ENCODE results near the gene KLF3.
"Not testable (repeated sequence)": the region's sequence is repeated elsewhere in the genome, so short reads cannot be mapped to it uniquely, and the experiment has no call there.

The KLF3 gene

DNA sequence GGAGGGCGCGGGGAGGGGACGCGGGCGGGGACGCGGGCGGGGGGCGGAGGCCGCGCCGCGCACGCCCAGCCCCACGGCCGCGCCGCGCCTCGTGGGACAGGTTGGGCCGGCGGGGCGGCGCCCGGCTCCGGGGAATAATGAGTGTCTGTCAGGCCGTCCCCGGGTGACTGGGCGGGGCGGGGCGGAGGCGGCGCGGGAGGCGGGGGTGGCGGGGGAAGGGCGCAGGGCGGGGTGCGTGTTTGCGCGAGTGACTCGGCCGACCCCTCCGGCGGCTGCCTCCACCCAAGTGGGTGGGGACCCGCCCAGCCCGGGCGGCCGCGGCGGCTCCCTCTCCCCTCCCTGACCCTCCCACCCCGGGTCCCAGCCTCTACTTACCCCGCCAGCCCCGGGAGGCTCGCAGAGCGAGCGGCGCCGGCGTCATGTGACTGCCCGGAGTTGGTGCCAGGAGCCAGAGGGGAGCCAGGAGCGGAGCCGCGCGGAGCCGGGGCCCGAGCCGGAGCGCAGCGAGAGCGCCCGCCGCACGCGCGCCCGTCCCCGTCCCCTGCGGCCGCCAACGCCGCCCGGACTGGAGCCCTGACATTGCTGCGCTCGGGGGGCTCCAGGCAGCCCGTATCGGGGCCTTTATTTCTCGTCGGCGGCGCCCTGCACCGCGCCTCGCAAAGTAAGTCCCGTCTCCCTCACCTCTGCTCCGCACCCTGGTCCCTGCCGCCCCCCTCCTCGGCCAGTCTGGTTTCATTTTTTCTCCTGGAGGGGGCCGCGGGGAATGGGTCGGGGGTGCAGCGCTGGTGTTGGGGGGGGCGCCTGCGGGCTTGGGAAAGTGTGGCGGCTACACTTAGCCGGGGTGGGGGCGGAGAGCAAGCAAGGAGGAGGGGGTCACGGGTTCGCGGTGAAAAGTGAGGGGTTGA lies at the start of gene KLF3:
Gene KLF3 (plus strand): TSS at position 399 of the 905 bp plus-strand sequence. CDS start 16,427 bp downstream, outside the sequence.
- H3K4me3 ChIP-seq (ENCODE audit: low read length): peak within 1 kb of the TSS; percentile 70
- TF ChIP-seq ZNF274 (IDR thresholded peaks at IDR 0.05; ENCODE audit: low read depth, low read length): no peak

DNA sequence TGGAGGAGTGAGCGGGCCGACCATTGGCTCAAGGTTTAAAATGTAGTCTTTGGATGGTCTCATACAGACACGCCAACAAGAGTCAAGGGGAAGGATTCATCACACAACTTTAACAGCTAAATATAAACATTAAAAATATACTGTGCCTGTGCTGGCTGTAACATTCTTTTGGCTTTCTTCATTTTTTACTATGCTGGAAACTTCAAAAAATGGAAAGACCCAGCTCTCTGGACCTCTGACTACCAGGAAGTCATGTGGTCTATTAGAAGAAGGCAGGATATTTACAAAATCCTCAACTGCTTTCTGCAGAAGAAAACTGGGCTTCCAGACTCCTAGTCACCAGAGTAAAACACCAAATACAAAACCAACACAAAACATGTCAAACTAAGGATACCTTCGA lies 49.8 kb upstream of the KLF3 start:
- no peak for TF ChIP-seq ZNF274 (IDR thresholded peaks at IDR 0.05; ENCODE audit: low read depth, low read length)
- no peak overlapping the region for H3K4me3 ChIP-seq (ENCODE audit: low read length)

DNA sequence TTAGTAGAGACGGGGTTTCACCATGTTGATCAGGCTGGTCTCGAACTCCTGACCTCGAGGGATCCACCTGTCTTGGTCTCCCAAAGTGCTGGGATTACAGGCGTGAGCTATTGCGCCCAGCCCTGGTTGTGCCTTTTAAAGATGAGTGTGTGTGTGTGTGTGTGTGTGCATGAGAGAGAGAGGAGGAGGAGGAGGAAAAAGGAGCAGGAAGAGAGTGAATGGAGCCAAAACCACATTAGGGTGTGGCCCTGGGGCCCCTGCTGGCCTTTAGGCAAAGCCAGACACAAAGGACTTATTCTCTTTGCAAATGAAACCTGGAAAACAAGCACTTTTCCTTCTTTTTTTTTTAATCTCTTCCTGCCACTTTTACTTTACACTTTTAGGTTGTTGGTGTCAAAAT lies 48.2 kb upstream of the KLF3 start:
- TF ChIP-seq ZNF274 (IDR thresholded peaks at IDR 0.05; ENCODE audit: low read depth, low read length): no peak
- no peak overlapping the region for H3K4me3 ChIP-seq (ENCODE audit: low read length)

DNA sequence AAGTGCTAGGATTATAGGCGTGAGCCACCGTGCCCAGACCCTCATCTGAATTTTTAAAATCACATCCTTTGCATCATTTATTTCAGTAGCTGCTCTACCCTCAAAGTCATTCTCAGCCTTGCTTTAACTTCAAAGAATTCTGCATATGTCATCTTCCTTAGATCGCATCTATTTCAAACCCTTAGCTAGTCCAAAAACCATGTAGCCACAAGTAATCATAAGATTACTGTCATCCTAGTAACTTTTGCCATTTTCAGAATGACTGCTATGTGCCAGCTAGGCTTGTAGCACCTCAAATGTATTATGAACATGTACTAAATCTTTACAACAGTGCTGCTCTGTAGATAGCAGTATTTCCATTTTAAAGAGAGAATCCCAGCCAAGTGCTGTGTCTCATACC lies 45.5 kb upstream of the KLF3 start:
- no peak overlapping the region for H3K4me3 ChIP-seq (ENCODE audit: low read length)
- no peak for TF ChIP-seq ZNF274 (IDR thresholded peaks at IDR 0.05; ENCODE audit: low read depth, low read length)

DNA sequence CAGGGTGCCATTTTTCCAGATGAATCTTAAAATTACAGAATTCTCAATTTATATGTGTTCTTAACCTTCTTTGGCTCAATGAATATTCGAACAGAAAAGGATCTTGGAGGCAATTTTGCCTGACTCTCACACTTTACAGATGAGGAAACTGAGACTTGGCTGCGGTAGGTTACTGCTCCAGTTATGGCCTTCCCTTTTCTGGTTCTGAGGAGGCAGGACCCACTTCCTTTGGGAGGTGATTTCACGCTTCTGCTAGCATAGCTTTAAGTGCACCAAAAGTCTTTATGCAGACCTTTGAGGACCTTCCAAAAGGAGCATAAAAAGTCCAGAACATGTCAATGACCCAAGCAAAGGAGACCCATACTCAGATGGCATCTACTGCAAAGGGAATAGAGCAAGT lies 44.7 kb upstream of the KLF3 start:
- TF ChIP-seq ZNF274 (IDR thresholded peaks at IDR 0.05; ENCODE audit: low read depth, low read length): no peak
- H3K4me3 ChIP-seq (ENCODE audit: low read length): no peak overlapping the region

DNA sequence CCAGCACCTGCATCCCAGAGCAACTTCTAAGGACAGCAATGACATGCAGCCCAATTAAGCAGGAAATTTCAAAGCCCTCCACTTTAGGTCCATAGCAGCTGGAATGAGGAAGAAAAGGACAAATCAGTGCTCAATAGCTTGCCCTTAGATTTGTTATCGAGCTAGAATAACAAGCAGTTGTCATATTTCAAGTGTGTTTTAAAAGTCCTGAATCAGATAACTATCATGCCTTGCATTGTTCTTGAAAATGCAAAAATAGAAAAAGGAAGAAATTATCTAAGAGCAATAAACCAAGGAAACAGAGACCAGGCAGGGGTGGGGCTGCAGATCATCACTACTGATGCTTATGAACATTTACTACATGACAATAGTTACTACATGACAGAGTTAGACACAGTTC lies 43.9 kb upstream of the KLF3 start:
- TF ChIP-seq ZNF274 (IDR thresholded peaks at IDR 0.05; ENCODE audit: low read depth, low read length): no peak
- H3K4me3 ChIP-seq (ENCODE audit: low read length): no peak overlapping the region

DNA sequence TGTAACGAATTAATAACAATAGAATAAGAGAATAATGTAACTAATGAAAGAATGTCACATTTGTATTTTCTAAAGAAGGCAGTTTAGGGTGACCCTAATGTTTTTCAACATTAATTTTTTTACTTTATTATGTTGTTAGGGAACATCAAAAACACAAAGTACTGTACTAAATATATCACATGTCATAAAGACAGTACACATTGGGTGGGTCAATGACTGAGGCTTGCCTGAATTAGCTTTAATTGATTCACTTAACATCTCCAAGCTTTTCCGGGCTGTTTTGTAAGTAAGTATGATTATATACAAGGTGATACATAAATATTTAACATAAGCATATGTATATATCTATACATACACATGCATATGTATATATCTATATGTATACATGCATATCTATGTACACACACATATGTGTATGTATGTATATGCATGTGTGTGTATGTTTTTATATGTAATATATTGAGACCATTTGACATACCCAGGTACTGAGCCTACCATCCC lies 43.4 kb upstream of the KLF3 start:
- H3K4me3 ChIP-seq (ENCODE audit: low read length): no peak overlapping the region
- no peak for TF ChIP-seq ZNF274 (IDR thresholded peaks at IDR 0.05; ENCODE audit: low read depth, low read length)

DNA sequence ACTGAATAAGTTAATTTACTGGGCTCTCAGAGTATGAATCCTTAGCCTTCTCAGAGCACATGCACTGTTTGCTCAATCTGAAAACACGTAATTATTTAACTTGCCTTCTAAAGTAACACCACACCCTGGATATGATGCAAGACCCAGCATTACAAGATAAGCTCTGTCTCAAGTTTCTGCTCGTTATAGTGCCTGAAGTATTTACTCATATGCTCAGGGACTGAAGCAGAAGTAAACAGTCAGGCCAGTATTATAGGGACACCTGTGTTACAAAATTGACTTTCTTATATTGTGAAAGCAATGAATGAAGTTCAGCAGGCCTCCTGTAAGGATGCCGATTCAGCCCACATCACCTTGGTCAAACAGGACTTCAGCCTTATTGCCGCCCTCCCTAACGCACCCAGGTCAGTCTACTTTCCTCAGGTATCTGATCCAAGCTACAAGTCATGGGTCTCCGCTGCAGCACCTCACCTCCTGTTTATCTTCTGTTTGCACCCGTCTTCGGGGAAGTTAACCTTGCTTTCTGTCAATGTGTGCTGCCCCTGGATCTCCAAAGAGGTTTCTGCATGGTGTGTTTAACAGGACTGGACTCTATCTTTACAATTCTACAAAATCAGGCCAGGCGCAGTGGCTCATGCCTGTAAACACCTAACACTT lies 42.8 kb upstream of the KLF3 start:
- TF ChIP-seq ZNF274 (IDR thresholded peaks at IDR 0.05; ENCODE audit: low read depth, low read length): no peak
- H3K4me3 ChIP-seq (ENCODE audit: low read length): no peak overlapping the region

DNA sequence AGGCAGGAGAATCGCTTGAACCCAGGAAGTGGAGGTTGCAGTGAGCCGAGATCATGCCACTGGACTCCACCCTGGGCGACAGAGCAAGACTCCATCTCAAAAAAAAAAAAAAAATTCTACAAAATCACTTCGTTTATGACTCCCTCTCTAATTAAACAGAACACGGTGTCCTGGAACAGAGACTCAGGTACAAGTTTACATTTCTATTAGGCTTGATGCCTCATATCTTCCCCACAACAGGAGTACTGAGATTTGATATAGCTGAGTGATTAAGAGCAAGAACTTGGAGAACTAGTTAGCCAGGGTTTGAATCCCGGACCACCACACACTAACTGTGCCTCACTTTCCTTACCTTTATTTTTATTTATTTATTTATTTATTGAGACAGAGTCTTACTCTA lies 42.2 kb upstream of the KLF3 start:
- TF ChIP-seq ZNF274 (IDR thresholded peaks at IDR 0.05; ENCODE audit: low read depth, low read length): no peak

DNA sequence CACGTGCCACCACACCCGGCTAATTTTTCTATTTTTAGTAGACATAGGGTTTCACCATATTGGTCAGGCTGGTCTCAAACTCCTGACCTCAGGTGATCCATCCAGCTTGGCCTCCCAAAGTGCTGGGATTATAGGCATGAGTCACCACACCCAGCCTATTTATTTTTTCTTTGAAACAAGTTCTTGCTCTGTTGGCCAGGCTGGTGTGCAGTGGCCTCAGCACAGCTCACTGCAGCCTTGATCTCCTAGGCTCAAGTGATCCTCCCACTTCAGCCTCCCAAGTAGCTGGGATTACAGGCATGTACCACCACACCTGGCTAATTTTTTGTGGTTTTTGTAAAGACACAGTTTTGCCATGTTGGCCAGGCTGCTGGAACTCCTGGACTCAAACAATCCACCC lies 41.7 kb upstream of the KLF3 start:
- H3K4me3 ChIP-seq (ENCODE audit: low read length): not testable (repeated sequence)

More for the DNA sequence above, 42.2 kb upstream of the KLF3 start:
- no peak overlapping the region for H3K4me3 ChIP-seq (ENCODE audit: low read length)

DNA sequence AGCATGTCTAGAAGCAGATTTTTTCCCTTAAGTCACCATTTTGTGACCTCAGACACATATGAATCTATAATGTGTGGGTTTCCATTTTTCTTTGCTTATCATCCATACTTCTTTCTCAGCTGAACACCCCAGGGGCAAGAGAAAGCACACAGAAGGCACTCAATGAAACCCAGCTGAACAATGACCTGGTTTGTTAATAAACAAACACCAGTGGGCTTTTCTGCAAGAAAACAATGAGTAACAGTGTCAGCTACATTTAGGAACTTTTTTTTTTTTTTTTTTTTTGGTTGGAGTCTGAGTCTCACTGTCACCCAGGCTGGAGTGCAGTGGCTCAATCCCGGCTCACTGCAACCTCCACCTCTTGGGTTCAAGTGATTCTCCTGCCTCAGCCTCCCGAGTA lies 40.7 kb upstream of the KLF3 start:
- TF ChIP-seq ZNF274 (IDR thresholded peaks at IDR 0.05; ENCODE audit: low read depth, low read length): no peak
- no peak overlapping the region for H3K4me3 ChIP-seq (ENCODE audit: low read length)

DNA sequence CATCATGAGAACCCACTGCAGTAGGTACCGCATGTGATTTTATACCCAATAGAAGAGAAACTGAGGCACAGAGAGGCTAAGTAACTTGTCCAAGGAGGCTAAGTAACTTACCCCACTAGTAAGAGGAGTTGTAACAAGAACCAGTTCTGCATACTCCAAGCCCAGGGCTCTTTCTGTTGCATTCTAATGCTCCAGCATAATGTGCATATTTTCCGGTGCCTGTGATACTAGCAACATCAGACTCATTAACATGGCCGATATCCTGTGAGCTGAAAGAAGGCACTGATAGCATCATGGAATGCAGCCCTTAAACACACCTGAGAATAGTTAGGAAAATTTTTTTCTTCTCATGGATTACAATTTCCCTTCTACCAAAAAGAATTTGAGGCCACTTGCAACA lies 39.7 kb upstream of the KLF3 start:
- TF ChIP-seq ZNF274 (IDR thresholded peaks at IDR 0.05; ENCODE audit: low read depth, low read length): no peak
- H3K4me3 ChIP-seq (ENCODE audit: low read length): no peak overlapping the region

DNA sequence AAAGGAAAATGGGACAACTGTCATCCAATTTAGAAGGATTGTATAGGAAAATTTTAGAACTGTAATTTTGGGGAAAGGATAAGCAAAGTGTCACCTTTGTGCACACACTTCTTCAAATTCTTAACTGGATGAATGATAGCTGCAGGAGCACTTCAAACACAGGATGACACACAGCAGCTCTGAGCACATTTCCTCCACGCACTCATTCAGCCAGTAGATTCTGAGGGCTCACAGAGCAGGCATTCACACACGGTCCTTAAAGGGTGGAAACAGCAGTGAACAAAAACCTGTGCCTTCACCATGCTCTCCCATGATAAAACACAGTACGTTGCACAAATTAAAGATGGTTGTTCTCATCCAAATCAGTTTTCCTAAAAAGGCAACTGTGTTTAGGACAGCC lies 38.5 kb upstream of the KLF3 start:
- H3K4me3 ChIP-seq (ENCODE audit: low read length): no peak overlapping the region
- TF ChIP-seq ZNF274 (IDR thresholded peaks at IDR 0.05; ENCODE audit: low read depth, low read length): no peak

DNA sequence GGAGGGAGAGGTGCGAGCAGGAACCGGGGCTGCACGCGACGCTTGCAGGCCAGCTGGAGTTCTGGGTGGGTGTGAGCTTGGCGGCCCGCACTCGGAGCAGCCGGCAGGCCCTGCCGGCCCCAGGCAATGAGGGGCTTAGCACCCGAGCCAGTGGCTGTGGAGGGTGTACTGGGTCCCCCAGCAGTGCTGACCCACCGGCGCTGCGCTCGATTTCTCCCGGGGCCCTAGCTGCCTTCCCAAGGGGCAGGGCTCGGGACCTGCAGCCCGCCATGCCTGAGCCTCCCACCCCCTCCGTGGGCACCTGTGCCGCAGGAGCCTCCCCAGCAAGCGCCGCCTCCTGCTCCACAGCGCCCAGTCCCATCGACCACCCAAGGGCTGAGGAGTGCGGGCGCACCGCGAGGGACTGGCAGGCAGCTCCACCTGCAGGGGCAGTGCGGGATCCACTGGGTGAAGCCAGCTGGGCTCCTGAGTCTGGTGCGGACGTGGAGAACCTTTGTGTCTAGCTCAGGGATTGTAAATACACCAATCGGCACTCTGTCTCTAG lies 37.0 kb upstream of the KLF3 start:
- not testable (repeated sequence) for H3K4me3 ChIP-seq (ENCODE audit: low read length)

DNA sequence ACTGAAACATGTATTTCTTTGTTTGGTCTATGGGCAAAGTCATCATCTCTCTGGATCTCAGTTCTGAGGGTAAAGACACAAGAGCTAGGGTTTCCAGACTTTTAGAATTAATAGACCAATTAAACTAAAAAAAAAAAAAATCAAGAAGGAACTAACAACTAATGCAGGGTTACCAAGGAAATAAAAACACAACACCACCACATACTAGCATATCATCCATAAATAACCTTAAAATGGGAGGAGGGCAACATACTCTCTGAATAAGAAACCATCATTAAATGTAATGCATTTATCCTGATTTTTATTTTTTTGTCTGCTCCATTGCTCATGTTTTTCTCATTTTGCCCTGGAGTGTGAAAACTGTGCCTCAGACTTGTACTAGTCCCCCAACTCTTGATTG lies 33.5 kb upstream of the KLF3 start:
- H3K4me3 ChIP-seq (ENCODE audit: low read length): no peak overlapping the region
- TF ChIP-seq ZNF274 (IDR thresholded peaks at IDR 0.05; ENCODE audit: low read depth, low read length): no peak
